ENCODE data around the gene MFSD2B. TPM values are rescaled to one million over a fixed set of nuclear protein-coding genes. Genes with fewer than 3 reads are reported as not detected.
A peak's percentile ranks its signal among the peaks of the same experiment; 100 is the strongest.
"Not testable (repeated sequence)": the region's sequence is repeated elsewhere in the genome, so short reads cannot be mapped to it uniquely, and the experiment has no call there.

Gene MFSD2B
- total RNA-seq, 1 donor from 2014 or later, result not detected

DNA sequence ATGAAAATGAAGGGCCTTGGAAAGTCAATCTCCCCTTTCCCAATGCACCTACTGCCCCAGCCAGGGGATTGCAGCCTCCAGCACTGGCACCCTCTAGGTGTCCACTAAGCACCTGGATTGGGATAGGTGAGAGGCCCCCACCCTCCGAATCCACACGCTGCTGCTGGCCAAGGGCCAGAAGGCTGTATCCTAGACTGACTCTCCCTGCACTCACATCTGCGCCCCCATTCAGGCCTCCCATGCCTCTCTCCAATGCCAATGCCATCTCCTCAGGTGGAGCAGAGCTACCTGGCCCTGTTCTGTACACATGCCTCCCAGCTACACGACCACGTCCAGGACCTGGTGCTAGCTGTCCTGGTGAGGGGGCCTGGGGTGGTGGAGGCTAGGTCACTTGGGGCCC is 9.8 kb downstream of the MFSD2B start:
- DNase-seq, result no peak

DNA sequence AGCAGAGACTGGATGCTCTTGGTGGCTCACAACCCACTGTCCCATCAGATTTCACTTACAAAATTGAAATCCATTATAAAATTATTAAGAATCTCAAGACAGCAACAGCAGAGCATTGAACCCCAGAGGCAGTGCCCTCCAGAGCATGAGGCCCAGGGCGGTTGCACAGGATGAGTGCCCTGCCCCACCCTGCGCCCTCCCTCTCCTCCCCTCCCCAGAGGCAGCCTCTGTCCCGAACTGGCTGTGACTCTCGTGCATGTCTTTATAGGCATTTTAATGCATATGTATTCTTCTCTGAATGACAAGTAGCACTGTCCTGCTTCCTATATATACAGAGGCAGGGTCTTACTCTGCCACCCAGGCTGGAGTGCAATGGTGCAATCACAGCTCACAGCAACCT is 10.4 kb downstream of the MFSD2B start:
- no peak for DNase-seq

DNA sequence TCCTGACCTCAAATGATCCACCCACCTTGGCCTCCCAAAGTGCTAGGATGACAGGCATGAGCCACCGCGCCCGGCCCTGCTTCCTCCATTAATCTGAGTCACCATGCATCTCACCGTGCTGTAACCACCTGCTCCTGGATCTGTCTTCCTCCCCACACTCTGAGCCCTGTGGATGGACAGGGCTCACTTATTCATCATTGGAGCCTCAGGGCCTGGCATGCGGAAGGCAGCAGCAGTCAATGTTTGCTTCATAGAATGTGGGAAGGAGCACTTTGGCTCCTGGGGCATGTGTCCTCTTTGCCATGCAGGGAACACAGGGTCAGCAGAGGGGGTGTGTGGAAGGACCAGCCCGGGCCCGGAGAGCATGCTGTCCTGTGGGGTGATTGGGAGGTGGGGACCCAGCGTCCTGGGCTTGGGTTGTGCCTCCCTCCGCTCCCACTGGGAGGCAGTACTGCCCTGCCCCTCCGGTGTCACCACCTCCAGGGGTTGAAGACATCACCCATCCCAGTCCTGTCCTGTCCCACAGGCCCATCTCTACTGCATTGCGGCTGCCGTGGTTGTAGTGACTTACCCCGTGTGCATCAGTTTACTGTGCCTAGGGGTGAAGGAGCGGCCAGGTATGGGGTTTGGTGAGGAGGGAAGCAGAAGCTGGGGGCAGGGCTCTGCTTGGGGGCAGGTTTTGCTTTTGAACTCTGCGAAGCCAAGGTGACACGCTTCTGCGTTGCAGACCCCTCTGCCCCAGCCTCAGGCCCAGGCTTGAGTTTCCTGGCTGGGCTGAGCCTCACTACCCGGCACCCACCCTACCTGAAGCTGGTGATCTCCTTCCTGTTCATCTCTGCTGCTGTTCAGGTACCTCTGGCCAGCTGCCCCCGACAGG is 11.5 kb downstream of the MFSD2B start:
- no peak for DNase-seq

DNA sequence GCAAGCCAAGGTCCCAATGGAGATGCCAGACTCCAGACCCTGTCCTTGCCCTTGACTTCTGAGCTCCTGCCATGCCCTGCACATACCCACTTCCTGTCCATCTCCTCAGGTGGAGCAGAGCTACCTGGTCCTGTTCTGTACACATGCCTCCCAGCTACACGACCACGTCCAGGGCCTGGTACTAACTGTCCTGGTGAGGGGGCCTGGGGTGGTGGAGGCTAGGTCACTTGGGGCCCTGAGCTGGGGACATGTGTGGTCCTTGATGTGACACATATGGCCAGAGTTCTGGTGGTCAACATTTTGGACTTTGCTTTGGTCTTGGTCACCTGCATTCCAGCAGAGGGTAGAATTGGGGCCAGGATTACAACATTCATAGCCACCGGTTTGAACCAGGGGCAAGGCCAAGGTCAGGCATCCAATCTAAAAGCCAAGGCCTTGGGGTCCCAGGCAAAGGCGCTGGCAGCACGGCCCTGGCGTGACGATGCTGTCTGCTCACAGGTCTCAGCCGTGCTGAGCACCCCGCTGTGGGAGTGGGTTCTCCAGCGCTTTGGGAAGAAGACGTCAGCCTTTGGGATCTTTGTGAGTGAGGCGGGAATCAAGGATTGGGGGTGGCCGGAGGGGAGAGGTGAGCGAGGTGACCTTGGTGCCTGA is 12.6 kb downstream of the MFSD2B start:
- DNase-seq, result no peak

DNA sequence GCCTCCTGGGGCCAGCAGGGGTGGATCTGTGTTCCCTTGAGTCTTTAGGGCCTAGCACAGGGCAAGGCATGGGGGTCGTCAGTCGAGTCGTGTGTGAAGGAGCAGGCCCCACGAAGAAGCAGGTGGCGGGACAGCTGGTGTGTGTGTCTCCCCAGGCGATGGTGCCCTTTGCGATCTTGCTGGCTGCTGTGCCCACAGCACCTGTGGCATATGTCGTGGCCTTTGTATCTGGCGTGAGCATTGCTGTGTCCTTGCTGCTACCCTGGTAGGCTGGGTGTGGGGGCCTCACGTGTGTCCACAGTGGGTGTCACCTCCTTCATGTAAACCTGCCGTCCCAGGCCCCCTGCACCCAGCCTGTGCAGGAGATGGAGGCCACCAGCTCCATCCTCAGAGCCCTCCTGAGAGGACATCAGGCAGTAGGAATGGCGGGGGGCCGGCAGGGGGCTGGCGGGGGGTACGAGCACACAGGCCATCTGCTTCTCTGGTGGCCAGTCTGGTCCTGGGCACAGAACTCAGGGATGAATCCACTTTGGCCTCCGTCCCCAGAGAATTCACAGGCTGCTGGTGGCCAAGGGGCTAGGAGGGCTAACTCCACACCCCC is 13.2 kb downstream of the MFSD2B start:
- no peak for DNase-seq

DNA sequence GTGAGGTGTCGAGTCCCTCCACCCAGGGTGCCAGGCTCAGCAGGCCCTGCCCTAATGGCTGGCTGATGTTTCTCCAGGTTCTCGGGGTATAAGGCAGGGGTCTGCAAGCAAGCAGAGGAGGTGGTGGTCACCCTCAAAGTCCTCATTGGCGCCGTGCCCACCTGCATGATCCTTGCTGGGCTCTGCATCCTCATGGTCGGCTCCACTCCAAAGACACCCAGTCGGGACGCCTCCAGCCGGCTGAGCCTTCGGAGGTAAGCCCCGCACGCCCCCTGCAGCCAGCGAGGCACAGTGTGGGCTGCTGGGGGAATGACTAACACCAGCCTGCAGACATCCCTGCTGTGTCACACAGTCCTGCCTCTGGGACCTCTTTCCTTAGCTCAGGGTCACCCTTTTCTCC is 14.1 kb downstream of the MFSD2B start:
- DNase-seq, result no peak

DNA sequence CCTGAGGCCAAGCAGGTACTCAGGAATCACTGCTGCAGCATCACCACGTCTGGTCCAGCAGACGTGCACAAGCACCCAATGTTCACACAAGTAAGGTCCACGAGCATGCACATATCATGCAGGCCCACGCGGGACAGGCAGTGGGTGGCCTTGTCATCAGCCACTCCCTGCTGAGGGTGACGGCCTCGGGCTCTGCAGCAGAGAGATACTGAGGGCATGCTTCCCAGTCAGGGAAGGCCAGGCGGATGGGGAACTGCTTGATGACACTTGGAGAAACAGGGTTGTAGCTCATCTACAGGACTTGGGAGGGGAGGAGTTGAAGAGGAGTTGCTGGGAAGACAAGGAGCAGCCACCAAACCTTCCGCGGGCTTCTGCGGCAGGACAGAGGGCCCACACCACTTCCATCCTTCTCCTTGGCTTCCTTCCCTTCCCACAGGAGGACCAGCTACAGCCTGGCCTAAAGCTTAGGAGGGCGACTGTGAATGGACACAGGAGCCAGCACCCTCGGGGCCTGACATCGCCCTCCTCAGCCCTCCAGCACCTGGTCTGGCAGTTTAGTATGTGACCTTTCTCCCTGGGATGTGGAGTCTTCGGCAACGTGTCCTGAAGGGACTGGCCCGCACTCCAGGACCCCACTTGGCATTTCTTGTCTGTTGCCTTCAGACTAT is 15.2 kb downstream of the MFSD2B start:
- no peak for DNase-seq

DNA sequence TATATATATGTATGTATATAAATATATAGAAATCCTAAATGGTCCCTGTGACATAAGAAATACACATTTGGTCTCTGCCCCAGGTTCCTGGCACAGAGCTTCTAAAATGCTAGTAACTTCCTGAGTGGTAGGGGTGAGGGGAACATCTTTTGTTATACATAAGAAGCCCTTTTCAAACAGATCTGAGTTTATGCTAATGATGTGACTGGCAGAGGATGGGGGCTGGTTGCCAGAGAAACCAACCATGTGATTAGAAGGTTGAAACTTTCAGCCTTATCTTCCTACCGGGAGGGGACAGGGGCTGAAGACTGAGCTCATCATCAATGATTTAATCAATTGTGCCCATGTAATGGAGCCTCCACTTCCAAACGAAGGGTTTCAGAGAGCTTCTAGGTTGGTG is 16.3 kb downstream of the MFSD2B start:
- DNase-seq, result no peak

DNA sequence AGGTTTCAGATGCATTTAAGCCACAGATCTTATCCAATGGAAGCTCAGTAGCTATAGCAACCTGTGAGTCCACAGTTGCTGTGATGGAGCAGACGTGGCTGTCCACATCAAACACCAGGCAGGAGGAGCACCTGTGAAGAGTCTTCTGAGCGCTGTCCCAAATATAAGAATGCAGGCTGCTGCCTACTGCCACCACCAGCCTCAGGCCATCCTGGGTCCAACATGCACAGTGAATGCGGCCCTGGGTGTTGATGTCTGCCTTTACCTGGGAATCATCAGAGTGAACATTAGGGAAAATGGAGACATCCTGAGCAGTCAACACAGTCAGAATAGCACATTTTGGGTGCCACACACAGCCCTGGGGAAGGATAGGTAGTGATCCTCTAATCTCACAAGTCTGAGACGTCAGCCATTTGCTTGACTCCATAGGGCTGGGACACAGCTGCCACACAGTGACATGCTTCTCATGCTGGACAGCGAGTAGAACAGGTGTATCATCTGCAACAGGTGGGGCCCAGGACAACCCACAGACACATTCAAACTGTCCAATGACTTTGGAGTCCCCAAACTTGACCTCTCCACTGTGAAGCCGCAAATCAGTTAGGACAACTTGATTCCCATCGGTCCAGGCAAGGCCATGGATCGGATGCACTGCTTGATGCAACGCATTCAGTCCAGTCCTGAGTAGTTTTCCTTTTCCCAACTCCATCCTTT is 29.1 kb downstream of the MFSD2B start:
- DNase-seq, result no peak

DNA sequence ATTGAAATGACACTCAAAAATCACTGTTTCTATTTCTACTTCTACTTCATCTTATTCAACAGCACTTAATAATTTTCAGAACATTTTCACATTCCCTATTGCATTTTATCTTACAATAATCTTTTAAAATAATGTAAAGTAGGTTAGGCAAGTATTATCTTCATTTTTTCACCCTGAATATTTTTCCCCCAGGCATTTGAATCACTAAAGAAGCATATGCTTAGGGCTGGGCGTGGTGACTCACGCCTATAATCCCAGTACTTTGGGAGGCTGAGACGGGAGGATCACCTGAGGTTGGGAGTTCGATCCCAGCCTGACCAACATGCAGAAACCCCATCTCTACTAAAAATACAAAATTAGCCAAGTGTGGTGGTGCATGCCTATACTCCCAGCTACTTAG is 30.6 kb downstream of the MFSD2B start:
- no peak for DNase-seq

DNA sequence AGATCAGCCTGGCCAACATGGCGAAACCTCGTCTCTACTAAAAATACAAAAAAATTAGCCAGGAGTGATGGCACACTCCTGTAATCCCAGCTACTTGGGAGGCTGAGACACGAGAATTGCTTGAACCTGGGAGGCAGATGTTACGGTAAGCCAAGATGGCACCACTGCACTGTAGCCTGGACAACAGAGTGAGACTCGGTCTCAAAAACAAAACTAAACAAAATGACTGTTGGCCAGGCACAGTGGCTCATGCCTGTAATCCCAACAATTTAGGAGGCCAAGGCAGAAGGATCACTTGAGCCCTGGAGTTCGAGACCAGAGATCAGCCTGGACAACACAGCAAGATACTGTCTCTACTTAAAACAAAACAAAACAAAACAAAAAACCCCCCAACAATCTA is 33.2 kb downstream of the MFSD2B start:
- DNase-seq, result not testable (repeated sequence)

DNA sequence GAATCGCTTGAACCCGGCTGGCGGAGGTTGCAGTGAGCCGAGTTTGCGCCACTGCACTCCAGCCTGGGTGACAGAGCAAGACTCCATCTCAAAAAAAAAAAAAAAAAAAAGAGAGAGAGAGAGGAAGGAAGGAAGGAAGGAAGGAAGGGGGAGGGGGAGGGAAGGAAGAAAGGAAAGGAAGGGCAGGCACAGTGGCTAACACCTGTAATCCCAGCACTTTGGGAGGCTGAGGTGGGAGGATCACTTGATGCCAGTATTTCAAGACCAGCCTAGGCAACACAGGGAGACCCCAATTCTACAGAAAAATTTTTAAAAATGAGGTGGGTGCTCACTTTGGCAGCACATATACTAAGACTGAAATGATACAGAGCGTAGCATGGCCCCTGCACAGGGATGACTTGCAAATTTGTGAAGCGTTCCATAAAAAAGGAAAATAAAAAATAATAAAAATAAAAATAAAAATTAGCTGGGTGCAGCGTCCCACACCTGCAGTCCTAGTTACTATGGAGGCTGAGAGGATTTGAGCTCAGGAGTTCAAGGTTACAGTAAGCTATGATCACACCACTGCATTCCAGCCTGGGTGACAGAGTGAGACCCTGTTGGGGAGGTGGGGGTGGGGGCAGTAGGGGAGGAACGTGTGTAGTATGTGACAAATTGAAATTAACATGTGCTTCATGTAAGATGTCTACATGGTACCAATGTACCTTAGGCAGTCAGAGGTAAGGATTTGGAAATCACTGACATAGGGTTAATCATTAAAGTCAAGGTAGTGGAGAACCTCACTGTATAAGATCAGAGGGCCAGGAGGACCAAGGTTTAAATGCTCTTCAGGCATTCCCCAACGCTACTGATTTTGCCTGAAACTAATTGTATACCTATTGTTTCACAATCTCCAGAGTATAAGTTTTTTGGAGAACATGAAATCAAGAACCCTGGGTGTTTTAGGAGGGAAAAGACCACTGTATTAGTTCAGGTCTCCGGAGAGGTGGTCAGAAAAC is 35.9 kb downstream of the MFSD2B start:
- DNase-seq, result no peak

DNA sequence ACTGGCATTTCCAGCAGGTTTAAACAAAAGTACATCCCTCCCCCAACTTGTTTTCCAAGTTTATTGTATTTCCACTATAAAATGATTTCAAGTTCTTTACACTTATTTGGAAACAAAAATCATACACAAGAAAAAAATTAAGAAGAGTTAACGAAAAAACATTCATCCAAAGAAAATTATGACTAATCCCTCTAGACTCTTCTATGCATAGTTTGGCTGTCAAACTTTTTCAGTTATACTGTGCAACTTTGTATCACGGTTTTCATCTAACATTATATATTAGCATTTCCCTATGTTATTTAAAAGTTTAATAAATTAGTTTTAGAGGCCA is 36.7 kb downstream of the MFSD2B start:
- DNase-seq, result no peak

DNA sequence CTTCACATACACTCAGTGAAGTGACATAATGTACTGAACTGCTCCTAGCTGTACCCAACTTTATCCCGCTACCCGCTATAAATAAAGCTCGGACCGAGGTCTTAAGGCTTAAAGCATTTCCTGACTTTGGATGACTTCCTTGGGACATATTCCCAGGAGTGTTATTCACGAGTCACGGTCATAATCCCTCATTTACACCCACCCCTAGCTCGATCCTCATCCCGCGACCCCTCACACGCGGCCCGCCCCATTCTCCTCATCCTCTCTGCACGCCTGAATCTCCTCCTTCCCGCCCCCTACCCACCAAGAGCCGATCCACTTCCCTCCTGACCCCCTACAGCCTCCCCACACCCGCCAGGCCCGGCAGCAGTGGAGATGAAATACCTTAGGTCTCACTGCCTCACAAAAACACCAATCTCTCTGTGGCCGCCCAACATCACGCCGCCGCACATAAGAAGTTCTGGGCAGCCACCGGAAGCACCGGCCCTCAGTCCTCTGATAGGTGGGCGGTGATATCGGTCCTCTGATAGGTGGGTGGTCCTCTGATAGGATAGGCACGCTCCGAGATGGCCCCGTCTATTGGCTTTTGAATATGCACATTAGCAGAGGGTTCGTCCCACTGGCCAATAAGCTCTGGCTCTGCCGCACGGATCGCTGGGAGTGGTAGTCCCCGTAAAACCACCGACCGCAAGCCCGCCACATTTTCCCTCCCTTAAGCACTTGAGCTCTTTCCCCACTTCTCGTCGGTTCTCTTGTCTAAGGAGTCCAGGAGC is 37.2 kb downstream of the MFSD2B start, which contains the start of gene WDCP:
Gene WDCP (minus strand): TSS at position 462 of the 773 bp plus-strand sequence. CDS start 7,897 bp downstream, outside the sequence.
- DNase-seq, result peak; percentile 97

DNA sequence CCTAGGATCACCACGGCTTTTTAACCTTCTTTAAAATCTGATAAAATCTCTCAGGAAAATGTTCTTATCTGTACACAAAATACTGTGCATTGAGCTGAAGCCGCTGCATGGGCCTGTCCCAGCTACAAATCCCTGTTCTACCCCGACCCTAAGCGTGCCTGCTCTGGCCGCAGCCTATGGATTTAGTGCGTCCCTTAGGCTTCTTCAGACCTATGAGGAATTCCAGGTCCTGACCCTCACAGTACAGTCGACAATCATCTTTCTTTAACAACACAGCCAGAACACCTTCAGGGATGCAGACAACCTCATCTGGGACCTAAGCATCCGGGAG is 37.8 kb downstream of the MFSD2B start:
- no peak for DNase-seq

DNA sequence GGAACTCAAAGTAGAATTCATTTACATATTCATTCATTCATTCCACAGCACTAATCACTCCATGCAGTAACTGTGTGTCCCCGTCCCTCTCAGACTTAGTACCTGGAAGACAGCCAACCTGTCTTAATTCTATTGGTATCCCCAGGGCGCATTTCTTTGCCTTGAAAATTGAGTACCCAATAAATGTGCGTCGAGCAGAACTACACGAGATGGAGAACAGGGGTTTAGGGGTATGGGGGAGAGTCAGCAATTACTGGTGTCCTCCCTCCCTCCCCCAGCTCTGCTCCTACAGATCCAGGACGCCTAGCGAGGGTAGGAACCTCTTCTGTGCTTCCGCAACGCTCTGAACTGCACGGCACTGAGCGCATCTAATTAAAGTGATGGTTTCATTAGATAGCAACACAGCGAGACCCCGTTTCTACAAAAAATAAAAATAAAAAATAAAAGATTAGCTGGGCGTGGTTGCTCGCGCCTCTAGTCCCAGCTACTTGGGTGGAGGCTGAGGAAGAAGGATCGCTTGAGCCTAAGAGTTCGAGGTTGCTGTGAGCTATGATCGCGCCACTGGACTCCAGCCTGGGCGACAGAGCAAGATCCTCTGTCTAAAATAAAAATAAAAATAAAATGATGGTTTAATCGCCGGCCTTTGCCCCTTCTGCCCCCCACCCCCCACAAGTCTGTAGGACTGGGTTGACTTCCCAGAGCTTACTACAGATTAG is 39.0 kb downstream of the MFSD2B start:
- DNase-seq, result no peak

DNA sequence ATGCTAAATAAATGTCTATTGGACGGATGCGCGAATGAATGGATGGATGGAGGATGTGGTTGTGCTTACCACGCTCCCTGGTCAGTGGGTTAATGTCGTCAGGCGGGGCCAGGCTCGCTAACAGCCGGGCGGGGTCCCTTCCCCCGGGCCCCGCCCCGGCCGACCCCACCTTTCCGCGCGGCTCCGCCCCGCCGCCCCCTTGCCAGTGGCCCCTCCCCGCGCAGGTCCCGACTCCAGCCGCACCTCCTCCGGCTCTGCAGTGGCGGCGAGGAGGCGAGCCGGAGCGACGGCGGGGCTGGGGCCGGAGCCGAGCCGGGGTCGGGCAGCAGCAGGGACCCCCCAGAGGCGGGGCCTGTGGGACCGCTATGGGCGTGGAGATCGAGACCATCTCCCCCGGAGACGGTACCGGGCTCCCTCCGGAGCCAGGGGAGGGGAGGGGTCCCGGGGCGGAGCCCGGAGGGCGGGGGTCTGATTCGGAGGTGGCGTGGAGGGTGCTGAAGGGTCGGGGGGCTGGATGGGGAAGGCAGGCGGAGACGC is 39.7 kb downstream of the MFSD2B start, which contains the start of gene FKBP1B:
Gene FKBP1B (plus strand): TSS at position 257 of the 537 bp plus-strand sequence. CDS start 109 bp downstream, at position 366.
- peak; percentile 24 for DNase-seq

DNA sequence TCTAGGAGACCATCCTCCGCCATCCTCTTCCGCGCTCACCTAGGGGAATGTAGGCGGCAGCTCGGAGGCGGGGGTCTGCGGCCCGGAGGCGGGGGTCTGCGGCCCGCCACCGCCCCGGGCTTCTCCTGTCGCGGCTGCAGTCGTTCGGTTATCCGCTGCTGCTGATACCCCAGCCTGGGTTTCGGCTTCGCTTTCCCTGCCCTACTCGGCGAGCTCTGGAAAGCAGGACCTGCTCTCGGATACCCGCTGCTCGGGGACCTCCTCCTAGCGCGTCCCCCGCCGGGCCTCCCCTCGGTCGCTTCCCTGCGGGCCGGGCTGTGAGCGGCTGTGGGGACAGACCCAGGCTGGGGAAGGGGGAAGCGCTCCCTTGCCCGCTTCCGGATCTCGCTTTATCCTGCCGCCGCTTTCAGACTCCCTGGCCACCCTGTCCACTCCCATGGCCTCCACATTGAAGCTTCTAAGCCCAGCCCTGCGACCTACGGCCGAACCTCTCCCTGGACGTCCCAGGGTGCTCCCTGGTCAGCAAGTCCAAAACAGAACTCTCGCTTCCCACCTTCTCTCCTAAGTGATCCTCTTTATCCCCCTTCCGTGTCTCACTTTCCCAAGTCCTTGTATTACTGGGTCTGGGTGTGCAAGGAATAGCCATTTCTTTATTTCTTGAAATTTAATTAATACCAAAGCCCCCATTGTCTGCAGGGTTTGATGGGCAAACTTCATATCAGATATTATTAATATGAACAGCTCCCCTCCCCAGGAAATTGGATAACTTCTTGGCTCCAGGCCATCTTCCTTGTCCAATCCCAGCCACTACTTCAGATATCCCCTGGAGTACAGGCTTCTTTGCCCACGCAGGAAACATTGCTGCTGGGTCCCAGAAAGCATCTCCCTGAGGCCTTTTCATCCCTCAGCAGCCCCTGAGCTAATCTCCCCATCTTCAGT is 40.4 kb downstream of the MFSD2B start:
- DNase-seq, result no peak

Measured in occipital lobe (tissue), 2 donors.